ENCODE measurements around the gene ZNF500. TPM values are rescaled to one million over a fixed set of nuclear protein-coding genes. Genes with fewer than 3 reads are reported as not detected.

The ZNF500 gene
- total RNA-seq, 1 donor from 2014 or later: 10.9 TPM

GRCh38 chr16:4775005-4775404 is 8.0 kb upstream of the ZNF500 start:
- no peak for DNase-seq (ENCODE audit: low read depth)

GRCh38 chr16:4772351-4772750 is 5.4 kb upstream of the ZNF500 start:
- no peak for DNase-seq (ENCODE audit: low read depth)

GRCh38 chr16:4771646-4772045 is 4.7 kb upstream of the ZNF500 start:
- no peak for DNase-seq (ENCODE audit: low read depth)

- DNase-seq (ENCODE audit: low read depth): no peak
Measured at GRCh38 chr16:4769306-4769638, 2.3 kb upstream of the ZNF500 start.

GRCh38 chr16:4768549-4769305 is 1.8 kb upstream of the ZNF500 start:
- DNase-seq (ENCODE audit: low read depth): peak; percentile 98

GRCh38 chr16:4767872-4768548 is 1.0 kb upstream of the ZNF500 start:
- DNase-seq (ENCODE audit: low read depth): no peak

GRCh38 chr16:4765511-4766474 is 1.2 kb downstream of the ZNF500 start:
- no peak for DNase-seq (ENCODE audit: low read depth)

- peak; percentile 53 for DNase-seq (ENCODE audit: low read depth)
Measured at GRCh38 chr16:4763791-4764190, 3.2 kb downstream of the ZNF500 start.

GRCh38 chr16:4762205-4762604 is 4.8 kb downstream of the ZNF500 start:
- DNase-seq (ENCODE audit: low read depth): no peak

GRCh38 chr16:4760221-4760910 is 6.6 kb downstream of the ZNF500 start:
- no peak for DNase-seq (ENCODE audit: low read depth)

GRCh38 chr16:4755687-4756086 is 11.3 kb downstream of the ZNF500 start:
- no peak for DNase-seq (ENCODE audit: low read depth)

- no peak for DNase-seq (ENCODE audit: low read depth)
Measured at GRCh38 chr16:4754865-4755264, 12.1 kb downstream of the ZNF500 start.

GRCh38 chr16:4753227-4753626 is 13.7 kb downstream of the ZNF500 start:
- DNase-seq (ENCODE audit: low read depth): no peak

- no peak for DNase-seq (ENCODE audit: low read depth)
Measured at GRCh38 chr16:4752351-4753100, 14.4 kb downstream of the ZNF500 start.

GRCh38 chr16:4750896-4751295 is 16.1 kb downstream of the ZNF500 start:
- DNase-seq (ENCODE audit: low read depth): no peak

- DNase-seq (ENCODE audit: low read depth): no peak
Measured at GRCh38 chr16:4749700-4750257, 17.2 kb downstream of the ZNF500 start.

GRCh38 chr16:4748682-4749411 is 18.1 kb downstream of the ZNF500 start:
- DNase-seq (ENCODE audit: low read depth): no peak

- DNase-seq (ENCODE audit: low read depth): peak; percentile 13
Measured at GRCh38 chr16:4747906-4748681, 18.9 kb downstream of the ZNF500 start.

Data from myocyte (in vitro differentiated cells).